GM12865 (cell line): ENCODE measurements around the gene TNFAIP3.
A peak's percentile ranks its signal among the peaks of the same experiment; 100 is the strongest.
"Not testable (repeated sequence)": the region's sequence is repeated elsewhere in the genome, so short reads cannot be mapped to it uniquely, and the experiment has no call there.

Source experiments
- DNase-seq: peaks from one replicate; pipeline ENCODE4 v3.0.0; 2010; ENCODE audit warnings: low read depth
- H3K4me3 ChIP-seq: 2 replicates; pipeline ENCODE4 v1.5.1; 2011; ENCODE audit warnings: mild to moderate bottlenecking, low read depth, low read length, control low read depth
- CTCF ChIP-seq: IDR thresholded peaks from 2 replicates; pipeline ENCODE4 v1.5.1; 2011; ENCODE audit warnings: low read length, control low read depth, low read depth, inconsistent platforms; ENCODE audit not compliant: insufficient read depth; ENCODE audit errors: missing control alignments

Gene TNFAIP3

GRCh38 chr6:137892271-137892708, 25.2 kb downstream of the TNFAIP3 start:
- H3K4me3 ChIP-seq, result no peak overlapping the region
- DNase-seq, result peak; percentile 27
- no peak for TF ChIP-seq CTCF

- DNase-seq, result no peak
- no peak overlapping the region for H3K4me3 ChIP-seq
- no peak for TF ChIP-seq CTCF
These were observed 26.1 kb downstream of the TNFAIP3 start for GRCh38 chr6:137893181-137893580.

GRCh38 chr6:137893726-137894125, 26.7 kb downstream of the TNFAIP3 start:
- DNase-seq, result no peak
- no peak for TF ChIP-seq CTCF
- no peak overlapping the region for H3K4me3 ChIP-seq

- not testable (repeated sequence) for DNase-seq, H3K4me3 ChIP-seq
These were observed 27.3 kb downstream of the TNFAIP3 start for GRCh38 chr6:137894378-137894777.

- DNase-seq, result no peak
- TF ChIP-seq CTCF, result no peak
These were observed 27.8 kb downstream of the TNFAIP3 start for GRCh38 chr6:137894779-137895385.

GRCh38 chr6:137896647-137897046, 29.6 kb downstream of the TNFAIP3 start:
- no peak overlapping the region for H3K4me3 ChIP-seq
- no peak for TF ChIP-seq CTCF
- no peak for DNase-seq

More at GRCh38 chr6:137894779-137895385, 27.8 kb downstream of the TNFAIP3 start:
- H3K4me3 ChIP-seq, result no peak overlapping the region

GRCh38 chr6:137900815-137901214, 33.8 kb downstream of the TNFAIP3 start:
- DNase-seq, result no peak
- H3K4me3 ChIP-seq, result no peak overlapping the region
- no peak for TF ChIP-seq CTCF
